ENCODE data around the gene TSEN2.
"Not testable (repeated sequence)": the region's sequence is repeated elsewhere in the genome, so short reads cannot be mapped to it uniquely, and the experiment has no call there.

Gene TSEN2

DNA sequence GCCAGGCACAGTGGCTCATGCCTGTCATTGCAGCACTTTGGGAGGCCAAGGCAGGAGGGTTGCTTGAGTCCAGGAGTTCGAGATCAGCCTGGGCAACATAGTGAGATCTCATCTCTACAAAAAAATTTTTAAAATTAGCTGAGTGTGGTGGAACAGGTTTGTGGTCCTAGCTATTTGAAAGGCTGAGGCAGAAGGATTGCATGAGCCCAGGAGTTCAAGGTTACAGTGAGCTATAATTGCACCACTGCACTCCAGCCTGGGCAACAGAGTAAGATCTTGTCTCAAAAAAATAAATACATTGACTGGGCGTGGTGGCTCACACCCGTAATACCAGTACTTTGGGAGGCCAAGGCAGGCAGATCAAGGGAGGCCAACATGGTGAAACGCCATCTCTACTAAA, 26.9 kb upstream of the TSEN2 start:
- H2BK12ac ChIP-seq (ENCODE audit: low read length); H3K9ac ChIP-seq (ENCODE audit: low read depth, low read length, poor library complexity); H2BK120ac ChIP-seq (ENCODE audit: low read depth, low read length); H4K8ac ChIP-seq (ENCODE audit: low read depth, low read length); DNase-seq (ENCODE audit: low spot score); H3K14ac ChIP-seq (ENCODE audit: low read length); H3K4ac ChIP-seq (ENCODE audit: low read length); H3K4me2 ChIP-seq (ENCODE audit: insufficient read depth, low read length, poor library complexity, severe bottlenecking); H2BK5ac ChIP-seq (ENCODE audit: low read length); H3K79me1 ChIP-seq (ENCODE audit: low read depth, low read length); H3K27ac ChIP-seq (replicated peaks; ENCODE audit: low read length); H2AFZ ChIP-seq (ENCODE audit: low read length); H3K23ac ChIP-seq (ENCODE audit: low read depth, low read length, poor library complexity); H2AK5ac ChIP-seq (ENCODE audit: low read depth, low read length); H3K36me3 ChIP-seq (replicated peaks in 1 of 2; ENCODE audit: control insufficient read depth in 2 of 2, insufficient read depth in 2 of 2, low read length in 2 of 2); H4K91ac ChIP-seq (ENCODE audit: low read depth, low read length, poor library complexity); H3K4me3 ChIP-seq (ENCODE audit: low read length in 2 of 2); H3K27me3 ChIP-seq (ENCODE audit: control insufficient read depth in 3 of 3, insufficient read depth in 3 of 3, low read depth in 1 of 3, low read length in 3 of 3); H2BK15ac ChIP-seq (ENCODE audit: low read length); H3K9me3 ChIP-seq (replicated peaks in 1 of 2; ENCODE audit: control insufficient read depth in 2 of 2, insufficient read depth in 1 of 2, low read depth in 1 of 2, low read length in 2 of 2); H3K18ac ChIP-seq (ENCODE audit: low read length); H3K4me1 ChIP-seq (ENCODE audit: control insufficient read depth in 2 of 2, insufficient read depth in 1 of 2, low read depth in 1 of 2, low read length in 2 of 2): not testable (repeated sequence)
- WGBS, 2 donors (ENCODE audit: extremely low coverage in 2 of 2, insufficient read length in 2 of 2, insufficient replicate concordance in 1 of 2), result no CpG with 5 or more reads among the region's 4 CpGs

DNA sequence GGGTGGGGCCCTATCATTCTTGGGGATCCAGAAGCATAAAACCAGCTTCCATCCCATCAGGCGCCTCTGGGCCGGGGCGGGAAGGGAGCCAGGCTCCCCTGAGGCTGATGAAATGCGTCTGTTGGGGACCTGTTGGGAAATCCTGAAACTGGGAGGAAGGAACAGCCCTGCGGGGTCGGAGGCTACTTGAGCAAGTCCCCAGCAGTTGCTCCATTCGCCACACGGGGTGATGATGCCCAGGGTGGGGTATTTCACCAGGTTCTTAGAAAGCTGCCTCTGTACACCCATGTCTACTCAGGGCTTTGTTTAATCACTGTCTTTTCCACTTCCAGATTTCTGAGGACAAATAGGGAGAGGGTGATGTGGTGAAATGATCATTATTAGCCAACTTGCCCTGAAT, 25.4 kb upstream of the TSEN2 start:
- no peak overlapping the region for H3K27ac ChIP-seq (replicated peaks; ENCODE audit: low read length)
- H3K9me3 ChIP-seq (replicated peaks in 1 of 2; ENCODE audit: control insufficient read depth in 2 of 2, insufficient read depth in 1 of 2, low read depth in 1 of 2, low read length in 2 of 2), result no peaks in the 10 kb centered on the region
- H3K23ac ChIP-seq (ENCODE audit: low read depth, low read length, poor library complexity), result no peak overlapping the region
- peaks cover 0 to 3% (median 0%) of the 10 kb centered on the region in 3 experiments for H3K27me3 ChIP-seq (ENCODE audit: control insufficient read depth in 3 of 3, insufficient read depth in 3 of 3, low read depth in 1 of 3, low read length in 3 of 3)
- DNase-seq (ENCODE audit: low spot score), result no peak
- H2BK5ac ChIP-seq (ENCODE audit: low read length), result no peak overlapping the region
- H3K79me1 ChIP-seq (ENCODE audit: low read depth, low read length), result no peaks in the 10 kb centered on the region
- no peak overlapping the region for H2BK12ac ChIP-seq (ENCODE audit: low read length)
- no peak overlapping the region for H4K91ac ChIP-seq (ENCODE audit: low read depth, low read length, poor library complexity)
- H2AFZ ChIP-seq (ENCODE audit: low read length), result no peak overlapping the region
- peaks cover 0 to 9% of the 10 kb centered on the region in 2 donors for H3K4me1 ChIP-seq (ENCODE audit: control insufficient read depth in 2 of 2, insufficient read depth in 1 of 2, low read depth in 1 of 2, low read length in 2 of 2)
- H4K8ac ChIP-seq (ENCODE audit: low read depth, low read length), result no peak overlapping the region
- no CpG with 5 or more reads among the region's 8 CpGs for WGBS, 2 donors (ENCODE audit: extremely low coverage in 2 of 2, insufficient read length in 2 of 2, insufficient replicate concordance in 1 of 2)
- H3K36me3 ChIP-seq (replicated peaks in 1 of 2; ENCODE audit: control insufficient read depth in 2 of 2, insufficient read depth in 2 of 2, low read length in 2 of 2), result no peaks in the 10 kb centered on the region
- H3K4ac ChIP-seq (ENCODE audit: low read length), result no peak overlapping the region
- H3K18ac ChIP-seq (ENCODE audit: low read length), result no peak overlapping the region
- H3K4me3 ChIP-seq (ENCODE audit: low read length in 2 of 2), result no peak overlapping the region
- H3K4me2 ChIP-seq (ENCODE audit: insufficient read depth, low read length, poor library complexity, severe bottlenecking), result no peak overlapping the region
- H2BK120ac ChIP-seq (ENCODE audit: low read depth, low read length), result no peak overlapping the region
- no peak overlapping the region for H3K9ac ChIP-seq (ENCODE audit: low read depth, low read length, poor library complexity)
- no peak overlapping the region for H2AK5ac ChIP-seq (ENCODE audit: low read depth, low read length)
- no peak overlapping the region for H2BK15ac ChIP-seq (ENCODE audit: low read length)
- no peak overlapping the region for H3K14ac ChIP-seq (ENCODE audit: low read length)

DNA sequence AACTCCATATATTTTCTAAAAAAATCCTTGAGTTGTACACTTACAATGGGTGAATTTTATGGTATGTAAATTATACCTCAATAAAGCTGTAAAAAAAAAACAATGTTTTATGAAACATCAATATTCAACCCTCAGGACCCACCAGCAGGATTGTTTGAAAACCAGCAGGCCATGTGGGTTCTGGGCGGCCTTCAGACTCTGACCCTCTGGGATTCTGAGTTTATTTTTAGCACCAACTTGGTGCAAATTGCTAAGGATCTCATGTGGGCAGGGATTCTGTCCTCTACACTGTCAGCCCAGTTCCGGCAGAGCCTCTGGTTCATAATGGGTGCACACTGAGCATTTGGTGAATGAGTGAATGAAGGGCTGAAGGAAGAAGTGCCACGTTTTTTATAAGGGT, 24.2 kb upstream of the TSEN2 start:
- peaks cover 0 to 3% (median 0%) of the 10 kb centered on the region in 3 experiments for H3K27me3 ChIP-seq (ENCODE audit: control insufficient read depth in 3 of 3, insufficient read depth in 3 of 3, low read depth in 1 of 3, low read length in 3 of 3)
- H3K18ac ChIP-seq (ENCODE audit: low read length), result no peak overlapping the region
- no peak overlapping the region for H3K4me3 ChIP-seq (ENCODE audit: low read length in 2 of 2)
- H3K36me3 ChIP-seq (replicated peaks in 1 of 2; ENCODE audit: control insufficient read depth in 2 of 2, insufficient read depth in 2 of 2, low read length in 2 of 2), result no peaks in the 10 kb centered on the region
- no peak overlapping the region for H2AK5ac ChIP-seq (ENCODE audit: low read depth, low read length)
- no peak overlapping the region for H3K14ac ChIP-seq (ENCODE audit: low read length)
- H3K23ac ChIP-seq (ENCODE audit: low read depth, low read length, poor library complexity), result no peak overlapping the region
- H3K9me3 ChIP-seq (replicated peaks in 1 of 2; ENCODE audit: control insufficient read depth in 2 of 2, insufficient read depth in 1 of 2, low read depth in 1 of 2, low read length in 2 of 2), result no peaks in the 10 kb centered on the region
- H4K8ac ChIP-seq (ENCODE audit: low read depth, low read length), result no peak overlapping the region
- no peak overlapping the region for H2AFZ ChIP-seq (ENCODE audit: low read length)
- H3K27ac ChIP-seq (replicated peaks; ENCODE audit: low read length), result no peak overlapping the region
- H3K4me1 ChIP-seq (ENCODE audit: control insufficient read depth in 2 of 2, insufficient read depth in 1 of 2, low read depth in 1 of 2, low read length in 2 of 2), result no peaks in the 10 kb centered on the region
- no peak for DNase-seq (ENCODE audit: low spot score)
- H3K4ac ChIP-seq (ENCODE audit: low read length), result no peak overlapping the region
- no peak overlapping the region for H2BK120ac ChIP-seq (ENCODE audit: low read depth, low read length)
- H2BK12ac ChIP-seq (ENCODE audit: low read length), result no peak overlapping the region
- no peak overlapping the region for H2BK15ac ChIP-seq (ENCODE audit: low read length)
- no peak overlapping the region for H3K9ac ChIP-seq (ENCODE audit: low read depth, low read length, poor library complexity)
- no peaks in the 10 kb centered on the region for H3K79me1 ChIP-seq (ENCODE audit: low read depth, low read length)
- H3K4me2 ChIP-seq (ENCODE audit: insufficient read depth, low read length, poor library complexity, severe bottlenecking), result no peak overlapping the region
- no peak overlapping the region for H4K91ac ChIP-seq (ENCODE audit: low read depth, low read length, poor library complexity)
- no CpG with 5 or more reads among the region's 3 CpGs for WGBS, 2 donors (ENCODE audit: extremely low coverage in 2 of 2, insufficient read length in 2 of 2, insufficient replicate concordance in 1 of 2)
- H2BK5ac ChIP-seq (ENCODE audit: low read length), result no peak overlapping the region

DNA sequence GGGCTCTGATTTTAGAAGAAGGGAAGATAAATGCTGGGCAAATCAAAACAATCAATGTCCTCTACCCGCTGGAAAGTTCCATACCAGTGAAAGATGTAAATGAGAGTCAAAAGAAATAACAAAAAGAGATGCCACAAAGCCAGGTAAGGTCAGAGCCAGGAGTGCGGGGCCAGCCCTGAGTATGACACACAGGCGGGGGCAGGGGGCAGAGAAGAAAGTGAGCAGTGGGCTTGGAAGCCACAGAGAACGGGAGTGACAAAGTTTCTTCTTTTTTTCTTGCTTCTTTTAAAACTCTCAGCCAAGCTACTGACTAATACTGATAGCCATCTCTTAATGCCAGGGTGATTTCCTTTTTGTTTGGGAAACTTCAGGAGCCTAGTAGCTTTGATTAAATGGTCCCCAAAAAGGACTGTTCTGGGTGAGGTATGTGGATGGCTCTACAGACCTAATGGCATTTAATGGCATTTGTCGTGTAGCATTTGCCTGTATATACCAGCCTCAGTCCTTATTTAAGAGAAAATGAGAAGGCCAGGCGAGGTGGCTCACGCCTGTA, 23.1 kb upstream of the TSEN2 start:
- no peak overlapping the region for H2BK5ac ChIP-seq (ENCODE audit: low read length)
- H3K36me3 ChIP-seq (replicated peaks in 1 of 2; ENCODE audit: control insufficient read depth in 2 of 2, insufficient read depth in 2 of 2, low read length in 2 of 2), result no peaks in the 10 kb centered on the region
- H3K9me3 ChIP-seq (replicated peaks in 1 of 2; ENCODE audit: control insufficient read depth in 2 of 2, insufficient read depth in 1 of 2, low read depth in 1 of 2, low read length in 2 of 2), result no peaks in the 10 kb centered on the region
- H2BK120ac ChIP-seq (ENCODE audit: low read depth, low read length), result no peak overlapping the region
- H4K91ac ChIP-seq (ENCODE audit: low read depth, low read length, poor library complexity), result no peak overlapping the region
- peaks cover 0 to 5% of the 10 kb centered on the region in 2 donors for H3K4me1 ChIP-seq (ENCODE audit: control insufficient read depth in 2 of 2, insufficient read depth in 1 of 2, low read depth in 1 of 2, low read length in 2 of 2)
- no peak overlapping the region for H3K18ac ChIP-seq (ENCODE audit: low read length)
- H4K8ac ChIP-seq (ENCODE audit: low read depth, low read length), result no peak overlapping the region
- H3K27me3 ChIP-seq (ENCODE audit: control insufficient read depth in 3 of 3, insufficient read depth in 3 of 3, low read depth in 1 of 3, low read length in 3 of 3), result peaks cover 0 to 3% (median 0%) of the 10 kb centered on the region in 3 experiments
- no peak for DNase-seq (ENCODE audit: low spot score)
- H3K9ac ChIP-seq (ENCODE audit: low read depth, low read length, poor library complexity), result no peak overlapping the region
- no peak overlapping the region for H2AK5ac ChIP-seq (ENCODE audit: low read depth, low read length)
- H2BK15ac ChIP-seq (ENCODE audit: low read length), result no peak overlapping the region
- no peaks in the 10 kb centered on the region for H3K79me1 ChIP-seq (ENCODE audit: low read depth, low read length)
- no peak overlapping the region for H3K23ac ChIP-seq (ENCODE audit: low read depth, low read length, poor library complexity)
- H2AFZ ChIP-seq (ENCODE audit: low read length), result no peak overlapping the region
- H3K14ac ChIP-seq (ENCODE audit: low read length), result no peak overlapping the region
- no peak overlapping the region for H3K4ac ChIP-seq (ENCODE audit: low read length)
- no peak overlapping the region for H3K27ac ChIP-seq (replicated peaks; ENCODE audit: low read length)
- H2BK12ac ChIP-seq (ENCODE audit: low read length), result no peak overlapping the region
- no CpG with 5 or more reads among the region's 7 CpGs for WGBS, 2 donors (ENCODE audit: extremely low coverage in 2 of 2, insufficient read length in 2 of 2, insufficient replicate concordance in 1 of 2)
- H3K4me3 ChIP-seq (ENCODE audit: low read length in 2 of 2), result no peak overlapping the region
- H3K4me2 ChIP-seq (ENCODE audit: insufficient read depth, low read length, poor library complexity, severe bottlenecking), result no peak overlapping the region
